ENCODE measurements around the gene KLHL21.
"Not testable (repeated sequence)": the region's sequence is repeated elsewhere in the genome, so short reads cannot be mapped to it uniquely, and the experiment has no call there.

KLHL21 gene

GRCh38 chr1:6637770-6638169, 35.1 kb upstream of the KLHL21 start:
- no peak for FAIRE-seq
- no peak for DNase-seq (ENCODE audit: insufficient read length, low spot score)
- no peak for TF ChIP-seq CTCF (IDR thresholded peaks at IDR 0.05; ENCODE audit: insufficient read depth, missing control alignments)

- FAIRE-seq; DNase-seq (ENCODE audit: insufficient read length, low spot score): not testable (repeated sequence)
These were observed 34.1 kb upstream of the KLHL21 start for GRCh38 chr1:6636778-6637177.

- no peak for FAIRE-seq
- TF ChIP-seq CTCF (IDR thresholded peaks at IDR 0.05; ENCODE audit: insufficient read depth, missing control alignments) = no peak
These were observed 33.5 kb upstream of the KLHL21 start for GRCh38 chr1:6635910-6636760.

GRCh38 chr1:6635161-6635909, 32.7 kb upstream of the KLHL21 start:
- no peak for FAIRE-seq
- no peak for TF ChIP-seq CTCF (IDR thresholded peaks at IDR 0.05; ENCODE audit: insufficient read depth, missing control alignments)
- DNase-seq (ENCODE audit: insufficient read length, low spot score) = no peak

More at GRCh38 chr1:6635910-6636760, 33.5 kb upstream of the KLHL21 start:
- no peak for DNase-seq (ENCODE audit: insufficient read length, low spot score)

GRCh38 chr1:6634371-6635052, 31.8 kb upstream of the KLHL21 start:
- DNase-seq (ENCODE audit: insufficient read length, low spot score) (peak; percentile 55), FAIRE-seq (no peak)
- peak; percentile 29 for TF ChIP-seq CTCF (IDR thresholded peaks at IDR 0.05; ENCODE audit: insufficient read depth, missing control alignments)

DNA sequence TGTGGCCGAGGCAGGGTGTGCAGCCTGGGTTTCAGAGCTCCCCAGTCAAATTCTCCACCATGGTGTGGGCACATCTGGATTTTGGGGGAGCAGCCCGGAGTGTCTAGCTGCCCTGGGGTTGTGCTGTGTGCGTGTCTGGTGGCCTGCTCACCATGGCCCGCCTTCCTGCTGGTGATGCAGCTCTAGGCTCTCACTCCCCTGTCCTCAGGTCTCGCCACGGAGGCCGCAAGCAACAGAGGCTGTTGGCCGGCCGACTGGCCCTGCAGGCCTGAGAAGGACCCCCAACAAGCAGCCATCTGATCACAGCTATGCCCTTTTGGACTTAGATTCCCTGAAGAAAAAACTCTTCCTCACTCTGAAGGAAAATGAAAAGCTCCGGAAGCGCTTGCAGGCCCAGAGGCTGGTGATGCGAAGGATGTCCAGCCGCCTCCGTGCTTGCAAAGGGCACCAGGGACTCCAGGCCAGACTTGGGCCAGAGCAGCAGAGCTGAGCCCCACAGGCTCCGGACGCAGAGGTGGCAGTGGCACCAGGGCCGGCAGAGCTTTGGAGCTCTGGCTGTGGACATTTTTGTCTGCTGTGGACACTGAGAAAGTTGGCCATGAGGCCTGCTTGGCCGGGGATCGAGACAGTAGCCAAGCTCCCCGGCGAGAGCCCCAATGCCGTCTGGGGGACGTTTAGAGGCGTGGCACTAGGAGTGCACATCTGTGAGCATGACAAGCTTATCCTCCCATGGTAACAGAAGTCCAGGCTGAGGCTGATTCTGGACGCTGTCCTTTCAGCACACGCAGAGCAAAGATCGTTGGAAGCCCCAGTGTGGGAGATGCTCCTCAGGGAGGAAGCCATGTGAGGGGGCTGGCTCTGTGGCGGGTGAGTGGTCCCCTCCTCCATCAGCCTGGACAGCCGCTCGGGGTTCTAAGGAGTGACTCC, 30.2 kb upstream of the KLHL21 start:
- DNase-seq (ENCODE audit: insufficient read length, low spot score) (no peak), FAIRE-seq (no peak)
- TF ChIP-seq CTCF (IDR thresholded peaks at IDR 0.05; ENCODE audit: insufficient read depth, missing control alignments) = no peak

All from D721Med (cell line).